ENCODE results near the gene PYROXD2. TPM values are rescaled to one million over a fixed set of nuclear protein-coding genes. Genes with fewer than 3 reads are reported as not detected.

Gene PYROXD2
- total RNA-seq, 2 experiments from 2014 or later, result 4.1 to 4.4 TPM

Small RNA genes within 50 kb of the gene (microRNA-seq; reads per million reads assigned to microRNA genes)
- gene MIR1287 (ENCODE audit: borderline replicate concordance), result 24.3 reads per million, percentile 47 among the genes with 10 or more reads in this experiment
- 3.9 reads per million, percentile 7 among the genes with 10 or more reads in this experiment for gene MIR4685 (ENCODE audit: borderline replicate concordance)

Other genes with a start within 250 kb of the PYROXD2 start
- not detected for gene LOXL4, start 147.0 kb downstream of the PYROXD2 start, total RNA-seq
- 10 to 100 TPM; 51.9 to 53.2 TPM for gene HPS1, start 31.8 kb upstream of the PYROXD2 start, total RNA-seq